ENCODE data around the gene OR5AU1.

GRCh38 chr14:21204167-21205025, 48.5 kb upstream of the OR5AU1 start:
- TF ChIP-seq, protein P1, sequence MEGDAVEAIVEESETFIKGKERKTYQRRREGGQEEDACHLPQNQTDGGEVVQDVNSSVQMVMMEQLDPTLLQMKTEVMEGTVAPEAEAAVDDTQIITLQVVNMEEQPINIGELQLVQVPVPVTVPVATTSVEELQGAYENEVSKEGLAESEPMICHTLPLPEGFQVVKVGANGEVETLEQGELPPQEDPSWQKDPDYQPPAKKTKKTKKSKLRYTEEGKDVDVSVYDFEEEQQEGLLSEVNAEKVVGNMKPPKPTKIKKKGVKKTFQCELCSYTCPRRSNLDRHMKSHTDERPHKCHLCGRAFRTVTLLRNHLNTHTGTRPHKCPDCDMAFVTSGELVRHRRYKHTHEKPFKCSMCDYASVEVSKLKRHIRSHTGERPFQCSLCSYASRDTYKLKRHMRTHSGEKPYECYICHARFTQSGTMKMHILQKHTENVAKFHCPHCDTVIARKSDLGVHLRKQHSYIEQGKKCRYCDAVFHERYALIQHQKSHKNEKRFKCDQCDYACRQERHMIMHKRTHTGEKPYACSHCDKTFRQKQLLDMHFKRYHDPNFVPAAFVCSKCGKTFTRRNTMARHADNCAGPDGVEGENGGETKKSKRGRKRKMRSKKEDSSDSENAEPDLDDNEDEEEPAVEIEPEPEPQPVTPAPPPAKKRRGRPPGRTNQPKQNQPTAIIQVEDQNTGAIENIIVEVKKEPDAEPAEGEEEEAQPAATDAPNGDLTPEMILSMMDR (IDR thresholded peaks at IDR 0.05; ENCODE audit: insufficient read depth, low read depth, low read length): no peak
- no peak for TF ChIP-seq EZH2 (IDR thresholded peaks at IDR 0.05; ENCODE audit: insufficient read depth, low read length)

Measured in astrocyte (in vitro differentiated cells and primary cell).